OCI-LY7 (cell line): ENCODE results near the gene FREM3. TPM values are rescaled to one million over a fixed set of nuclear protein-coding genes. Genes with fewer than 3 reads are reported as not detected.

ENCODE experiments used
- BruUV-seq: library from RNA; stranded (reverse); fragments of 400-500 nt; replicated peaks from 2 replicates; lab custom pipeline; 2021; lab: Mats Ljungman, UMichigan
- CTCF ChIA-PET: fragments of 300-600 bp; sonication (Branson Sonifier 250); formaldehyde crosslinking; loops from one replicate; lab custom pipeline; 2022; ENCODE audit warnings: antibody characterized with exemption; ENCODE audit not compliant: unreplicated experiment; lab: Charles Lee
- POLR2A ChIA-PET: fragments of 300-600 bp; sonication (Branson Sonifier 250); formaldehyde crosslinking; loops from one replicate; lab custom pipeline; 2022; ENCODE audit warnings: antibody characterized with exemption; lab: Charles Lee
- DNase-seq: peaks from one replicate; pipeline ENCODE4 v3.0.0-alpha.2; 2015; ENCODE audit warnings: low spot score
- H2AFZ ChIP-seq: fragments of 200-600 bp; sonication (generic), shearing (Covaris generic); 2 replicates; pipeline ENCODE4 v1.6.1; 2014; ENCODE audit warnings: mild to moderate bottlenecking, antibody characterized with exemption, low read length, moderate library complexity
- H3K27ac ChIP-seq: fragments of 200-600 bp; sonication (generic); 2 replicates; pipeline ENCODE4 v1.5.1; 2014; ENCODE audit warnings: mixed run types, low read depth, mild to moderate bottlenecking, moderate library complexity, low read length, inconsistent platforms; ENCODE audit not compliant: poor library complexity, severe bottlenecking
- H3K36me3 ChIP-seq: fragments of 200-600 bp; sonication (generic); 2 replicates; pipeline ENCODE4 v1.6.1; 2014; ENCODE audit warnings: mild to moderate bottlenecking, antibody characterized with exemption, low read length, moderate library complexity, mixed read lengths; ENCODE audit not compliant: insufficient read depth
- H3K4me1 ChIP-seq: fragments of 200-600 bp; sonication (generic); 2 replicates; pipeline ENCODE4 v1.5.1; 2014; ENCODE audit warnings: mild to moderate bottlenecking, low read length; ENCODE audit not compliant: insufficient read depth, poor library complexity, severe bottlenecking
- H3K4me2 ChIP-seq: fragments of 200-600 bp; sonication (generic); 2 replicates; pipeline ENCODE4 v1.6.1; 2014; ENCODE audit warnings: mild to moderate bottlenecking, low read length
- H3K4me3 ChIP-seq: fragments of 200-600 bp; sonication (generic); 2 replicates; pipeline ENCODE4 v1.5.1; 2014; ENCODE audit warnings: mild to moderate bottlenecking, low read depth, low read length; ENCODE audit not compliant: poor library complexity, severe bottlenecking
- H3K79me2 ChIP-seq: fragments of 200-600 bp; sonication (generic); 2 replicates; pipeline ENCODE4 v1.6.1; 2016; ENCODE audit warnings: low read depth, mild to moderate bottlenecking, low read length, moderate library complexity, mixed read lengths; ENCODE audit not compliant: insufficient read depth
- H3K9me2 ChIP-seq: fragments of 200-600 bp; sonication (generic); 2 replicates; pipeline ENCODE4 v1.6.1; 2016; ENCODE audit warnings: mild to moderate bottlenecking, low read length, mixed read lengths; ENCODE audit not compliant: insufficient read depth
- H3K9me3 ChIP-seq: fragments of 200-600 bp; sonication (generic); 2 replicates; pipeline ENCODE4 v1.6.1; 2014; ENCODE audit warnings: mild to moderate bottlenecking, mixed run types, low read length, mixed read lengths
- H4K20me1 ChIP-seq: fragments of 200-600 bp; sonication (generic); 2 replicates; pipeline ENCODE4 v1.6.1; 2014; ENCODE audit warnings: mild to moderate bottlenecking, antibody characterized with exemption, low read length, moderate library complexity, mixed read lengths; ENCODE audit not compliant: insufficient read depth
- CTCF ChIP-seq: fragments of 200-600 bp; sonication (generic); conservative IDR thresholded peaks from 2 replicates; pipeline ENCODE4 v1.5.1; 2014; ENCODE audit warnings: mild to moderate bottlenecking, antibody characterized with exemption, low read length, moderate library complexity, mixed read lengths
- EZH2phosphoT487 ChIP-seq: fragments of 200-600 bp; sonication (generic); IDR thresholded peaks from 2 replicates; pipeline ENCODE4 v1.6.1; 2018; ENCODE audit warnings: low read depth, borderline replicate concordance, mild to moderate bottlenecking, mixed run types, antibody characterized with exemption, low read length, moderate library complexity, mixed read lengths
- intact Hi-C: fragments of 100-400 bp; cut with micrococcal nuclease; formaldehyde crosslinking; loops from one replicate; pipeline ENCODE4 v1.10.0; 2022; ENCODE audit not compliant: unreplicated experiment
- total RNA-seq, 2 experiments: library from RNA; depleted of rRNA in 1 of 2; stranded (reverse); fragments of >200 nt in 1 of 2; shearing (Covaris generic) in 1 of 2; gene quantifications; 2 replicates each; pipeline ENCODE4 v1.2.3, GENCODE V29; 2014 to 2022

FREM3 gene
- total RNA-seq, 2 experiments from 2014 or later = not detected

- Histone ChIP-seq H3K27ac (no peak overlapping the region), H3K79me2 (no peaks in the 10 kb centered on the region), H3K9me3 (no peaks in the 10 kb centered on the region), H3K4me3 (no peak overlapping the region), H2AFZ (no peak overlapping the region), H3K4me1 (no peaks in the 10 kb centered on the region), H3K36me3 (peaks cover 39% of the 10 kb centered on the region), H4K20me1 (no peaks in the 10 kb centered on the region), H3K4me2 (no peak overlapping the region), H3K9me2 (no peaks in the 10 kb centered on the region)
- POLR2A ChIA-PET = interaction anchor here (0.6 kb wide), 1 partner anchor 530 kb away, joined by 3 read pairs; no protein-coding TSS in a partner anchor
- TF ChIP-seq EZH2phosphoT487 (no peak), CTCF (no peak)
- CTCF ChIA-PET = interaction anchor here (1.5 kb wide), 1 partner anchor 14 kb away, joined by 4 read pairs; no protein-coding TSS in a partner anchor
- BruUV-seq = no TSS peak
- DNase-seq = no peak
- intact Hi-C loops = no loop called here
Observed at GRCh38 chr4:143558286-143558685, 142.2 kb downstream of the FREM3 start.

GRCh38 chr4:143555676-143556075, 144.8 kb downstream of the FREM3 start:
- intact Hi-C loops = no loop called here
- Histone ChIP-seq H3K9me3 (no peaks in the 10 kb centered on the region), H4K20me1 (no peaks in the 10 kb centered on the region), H3K9me2 (no peaks in the 10 kb centered on the region), H2AFZ (no peak overlapping the region), H3K36me3 (peaks cover 65% of the 10 kb centered on the region), H3K27ac (no peak overlapping the region), H3K4me1 (no peaks in the 10 kb centered on the region), H3K4me2 (no peak overlapping the region), H3K79me2 (no peaks in the 10 kb centered on the region), H3K4me3 (no peak overlapping the region)
- no peak for DNase-seq
- no TSS peak for BruUV-seq
- ChIA-PET POLR2A (no interaction called here), CTCF (no interaction called here)
- TF ChIP-seq CTCF (no peak), EZH2phosphoT487 (no peak)

GRCh38 chr4:143554728-143555597, 145.5 kb downstream of the FREM3 start:
- Histone ChIP-seq H3K9me2 (no peaks in the 10 kb centered on the region), H3K27ac (no peak overlapping the region), H3K36me3 (peaks cover 72% of the 10 kb centered on the region), H3K4me1 (no peaks in the 10 kb centered on the region), H3K9me3 (no peaks in the 10 kb centered on the region), H4K20me1 (no peaks in the 10 kb centered on the region), H2AFZ (no peak overlapping the region), H3K4me2 (no peak overlapping the region), H3K4me3 (no peak overlapping the region), H3K79me2 (no peaks in the 10 kb centered on the region)
- intact Hi-C loops = no loop called here
- DNase-seq = no peak
- no TSS peak for BruUV-seq
- POLR2A ChIA-PET = interaction anchor here (0.7 kb wide), 1 partner anchor 217 kb away, joined by 3 read pairs; no protein-coding TSS in a partner anchor
- CTCF ChIA-PET = no interaction called here
- no peak for TF ChIP-seq EZH2phosphoT487
- no peak for TF ChIP-seq CTCF
